Ovary (tissue), 3 donors: ENCODE data around the gene TSGA10IP.

Source experiments
- CTCF ChIP-seq, 3 donors: fragments of 450-650 bp in 2 of 3; fragments of 200-600 bp in 1 of 3; IDR thresholded peaks; one replicate each; pipeline versions ENCODE4 v1.5.1 to v1.8.0; 2016 to 2022; ENCODE audit warnings: antibody characterized with exemption in 3 of 3, mild to moderate bottlenecking in 1 of 3
- EP300 ChIP-seq: sonication (generic); formaldehyde crosslinking; IDR thresholded peaks from one replicate; pipeline ENCODE4 v1.6.1; 2017; ENCODE audit warnings: antibody characterized with exemption
- POLR2A ChIP-seq: fragments of 450-650 bp; IDR thresholded peaks from one replicate; pipeline ENCODE4 v1.6.1; 2017; ENCODE audit warnings: antibody characterized with exemption, mild to moderate bottlenecking, moderate library complexity
- donor health status: DM: no; HTN: no; CAD: no.

- TF ChIP-seq CTCF (IDR thresholded peaks at IDR 0.05) (no peak), POLR2A (no peak), EP300 (no peak)
Observed at GRCh38 chr11:65928667-65929066, 16.6 kb upstream of the TSGA10IP start.
